ENCODE measurements around the gene ZFP1.
"Not testable (repeated sequence)": the region's sequence is repeated elsewhere in the genome, so short reads cannot be mapped to it uniquely, and the experiment has no call there.

The ZFP1 gene

DNA sequence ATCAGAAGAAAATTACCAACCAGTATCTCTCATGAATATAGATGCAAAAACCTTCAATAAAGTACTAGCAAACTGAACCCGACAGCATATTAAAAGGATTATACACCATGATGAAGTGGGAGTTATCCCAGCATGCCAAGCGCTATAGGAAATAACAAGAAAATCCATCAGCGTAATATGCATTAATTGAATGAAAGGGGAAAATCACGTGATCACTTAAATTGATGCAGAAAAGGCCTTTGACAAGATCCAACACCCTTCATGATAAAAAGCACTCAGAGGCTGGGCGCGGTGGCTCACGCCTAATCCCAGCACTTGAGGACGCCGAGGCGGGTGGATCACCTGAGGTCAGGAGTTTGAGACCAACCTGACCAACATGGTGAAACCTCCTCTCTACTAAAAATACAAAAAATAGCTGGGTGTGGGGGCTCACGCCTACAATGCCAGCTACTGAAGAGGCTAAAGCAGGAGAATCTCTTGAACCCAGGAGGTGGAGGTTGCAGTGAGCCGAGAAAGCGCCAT is 53.8 kb downstream of the ZFP1 start:
- H3K27ac Mint-ChIP-seq, result no peak overlapping the region
- H3K36me3 Mint-ChIP-seq (ENCODE audit: low read depth), result no peaks in the 10 kb centered on the region
- no peak overlapping the region for H3K4me3 Mint-ChIP-seq
- H3K9me3 Mint-ChIP-seq, result no peaks in the 10 kb centered on the region
- peaks cover 14% of the 10 kb centered on the region for H3K4me1 Mint-ChIP-seq (ENCODE audit: low read depth)
- H3K27me3 Mint-ChIP-seq, result peaks cover 11% of the 10 kb centered on the region

- Mint-ChIP-seq H3K27me3 (peaks cover 4% of the 10 kb centered on the region), H3K9me3 (no peaks in the 10 kb centered on the region), H3K27ac (no peak overlapping the region), H3K36me3 (ENCODE audit: low read depth) (no peaks in the 10 kb centered on the region), H3K4me1 (ENCODE audit: low read depth) (peaks cover 14% of the 10 kb centered on the region), H3K4me3 (no peak overlapping the region)
Measured at GRCh38 chr16:75203096-75203495, 54.8 kb downstream of the ZFP1 start.

DNA sequence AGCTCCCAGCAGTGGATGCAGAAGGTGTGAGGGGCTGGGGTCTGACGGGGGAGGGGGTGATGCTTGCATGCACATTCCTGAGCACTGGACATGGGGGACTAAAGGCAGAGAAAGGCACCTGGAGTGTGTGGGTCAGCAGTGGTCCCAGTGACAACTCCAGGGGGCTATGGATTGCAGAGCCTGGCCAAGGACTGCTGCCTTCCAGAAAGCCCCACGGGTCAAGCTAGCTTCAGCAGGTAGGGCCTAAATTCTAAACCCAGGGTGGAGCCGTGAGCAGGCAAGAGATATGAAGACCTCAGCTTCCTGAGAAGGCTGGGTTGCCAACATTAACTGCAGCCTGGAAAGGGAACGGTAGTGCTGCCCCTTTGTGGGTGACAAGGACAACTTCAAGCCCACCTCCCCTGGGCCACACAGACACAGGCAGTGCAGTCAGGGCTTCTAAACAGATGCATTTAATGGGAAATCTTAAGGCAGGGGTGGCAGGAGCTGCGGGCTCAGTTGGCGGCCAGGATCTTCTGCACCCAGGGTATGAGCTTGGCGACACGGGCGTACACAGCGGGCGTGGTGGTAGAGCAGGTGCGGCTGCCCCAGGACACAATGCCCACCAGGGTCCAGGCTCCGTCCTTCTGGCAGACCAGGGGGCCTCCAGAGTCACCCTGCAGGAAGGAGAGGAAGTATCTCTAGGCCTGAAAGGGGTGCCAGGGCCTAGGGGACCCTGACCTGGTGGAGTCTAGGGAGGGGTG is 55.5 kb downstream of the ZFP1 start:
- peaks cover 14% of the 10 kb centered on the region for H3K4me1 Mint-ChIP-seq (ENCODE audit: low read depth)
- H3K27me3 Mint-ChIP-seq, result no peaks in the 10 kb centered on the region
- no peak overlapping the region for H3K27ac Mint-ChIP-seq
- H3K4me3 Mint-ChIP-seq, result no peak overlapping the region
- H3K9me3 Mint-ChIP-seq, result no peaks in the 10 kb centered on the region
- H3K36me3 Mint-ChIP-seq (ENCODE audit: low read depth), result no peaks in the 10 kb centered on the region

DNA sequence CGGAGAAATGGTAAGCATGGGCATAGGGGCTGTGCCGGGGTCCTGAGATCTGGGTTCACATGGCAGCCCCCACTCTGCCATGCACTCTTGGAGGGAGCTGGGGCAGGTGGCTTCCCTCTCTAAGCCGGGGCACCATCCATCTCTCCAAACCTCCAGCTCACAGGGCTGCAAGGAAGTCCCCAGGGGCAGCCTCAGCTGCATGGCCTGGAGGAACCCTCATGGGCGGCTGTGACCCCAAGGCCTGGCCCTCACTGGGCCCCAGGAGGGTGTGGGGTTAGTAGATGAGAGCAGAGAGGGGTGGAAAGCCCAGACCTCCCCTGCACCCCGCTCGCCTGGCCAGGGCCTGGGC is 56.1 kb downstream of the ZFP1 start:
- Mint-ChIP-seq H3K36me3 (ENCODE audit: low read depth) (no peaks in the 10 kb centered on the region), H3K4me3 (no peak overlapping the region), H3K4me1 (ENCODE audit: low read depth) (peaks cover 14% of the 10 kb centered on the region), H3K27ac (no peak overlapping the region), H3K27me3 (no peaks in the 10 kb centered on the region), H3K9me3 (no peaks in the 10 kb centered on the region)

DNA sequence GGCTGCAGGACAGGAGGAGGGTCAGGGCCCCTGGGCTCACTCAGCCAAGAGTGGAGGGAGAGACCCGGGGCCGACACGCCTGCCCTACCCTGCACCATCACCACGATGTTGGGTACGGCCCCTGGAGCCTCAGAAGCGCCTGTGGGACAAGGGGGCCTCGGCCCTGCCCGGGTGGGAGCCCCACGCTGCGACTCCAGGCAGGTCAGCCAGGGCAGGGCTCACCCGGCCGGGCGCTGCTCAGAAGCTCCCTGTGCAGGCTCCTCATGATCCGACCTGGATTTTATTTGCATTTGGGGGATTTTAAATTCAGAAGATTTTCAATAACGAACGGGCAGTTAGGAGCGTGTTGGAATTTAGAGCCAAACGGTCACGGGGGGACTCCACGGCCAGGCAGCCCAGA is 56.6 kb downstream of the ZFP1 start:
- not testable (repeated sequence) for H3K27me3 Mint-ChIP-seq; H3K36me3 Mint-ChIP-seq (ENCODE audit: low read depth); H3K4me3 Mint-ChIP-seq; H3K27ac Mint-ChIP-seq; H3K9me3 Mint-ChIP-seq
- peaks cover 14% of the 10 kb centered on the region for H3K4me1 Mint-ChIP-seq (ENCODE audit: low read depth)

DNA sequence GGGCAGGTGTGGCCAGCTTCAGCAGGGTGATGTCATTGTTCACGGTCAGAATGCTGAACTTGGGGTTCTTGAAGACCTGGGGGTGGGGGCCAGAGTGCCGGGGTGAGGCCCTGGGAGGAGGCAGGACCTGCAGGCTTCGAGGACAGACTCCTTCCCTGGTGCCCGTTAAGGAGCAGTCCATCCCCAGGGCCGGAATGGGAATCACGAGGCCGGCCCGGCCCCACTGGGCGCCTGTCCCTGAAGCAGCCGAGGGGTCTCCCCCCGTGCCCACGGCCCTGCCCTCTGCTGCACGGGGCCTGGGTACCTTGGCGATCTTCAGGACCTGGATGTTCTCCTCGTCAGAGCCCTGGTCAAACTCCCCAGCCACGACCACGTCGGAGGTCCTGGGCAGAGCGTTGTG is 57.1 kb downstream of the ZFP1 start:
- H3K9me3 Mint-ChIP-seq; H3K27me3 Mint-ChIP-seq; H3K4me3 Mint-ChIP-seq; H3K36me3 Mint-ChIP-seq (ENCODE audit: low read depth); H3K27ac Mint-ChIP-seq: not testable (repeated sequence)
- peaks cover 14% of the 10 kb centered on the region for H3K4me1 Mint-ChIP-seq (ENCODE audit: low read depth)

GRCh38 chr16:75205961-75206748 is 57.8 kb downstream of the ZFP1 start:
- not testable (repeated sequence) for H3K36me3 Mint-ChIP-seq (ENCODE audit: low read depth); H3K4me1 Mint-ChIP-seq (ENCODE audit: low read depth); H3K27ac Mint-ChIP-seq; H3K27me3 Mint-ChIP-seq; H3K4me3 Mint-ChIP-seq; H3K9me3 Mint-ChIP-seq

- Mint-ChIP-seq H3K9me3 (no peaks in the 10 kb centered on the region), H3K36me3 (ENCODE audit: low read depth) (no peaks in the 10 kb centered on the region), H3K27ac (no peak within 1 kb of the TSS), H3K27me3 (no peaks in the 10 kb centered on the region), H3K4me1 (ENCODE audit: low read depth) (peaks cover 2% of the 10 kb centered on the region), H3K4me3 (no peak within 1 kb of the TSS)
Measured at GRCh38 chr16:75206749-75207451, 58.6 kb downstream of the ZFP1 start, which contains the start of gene CTRB2. TSS of gene CTRB2 (minus strand) at chr16:75207161. CDS start at chr16:75207141, 20 bp downstream.

DNA sequence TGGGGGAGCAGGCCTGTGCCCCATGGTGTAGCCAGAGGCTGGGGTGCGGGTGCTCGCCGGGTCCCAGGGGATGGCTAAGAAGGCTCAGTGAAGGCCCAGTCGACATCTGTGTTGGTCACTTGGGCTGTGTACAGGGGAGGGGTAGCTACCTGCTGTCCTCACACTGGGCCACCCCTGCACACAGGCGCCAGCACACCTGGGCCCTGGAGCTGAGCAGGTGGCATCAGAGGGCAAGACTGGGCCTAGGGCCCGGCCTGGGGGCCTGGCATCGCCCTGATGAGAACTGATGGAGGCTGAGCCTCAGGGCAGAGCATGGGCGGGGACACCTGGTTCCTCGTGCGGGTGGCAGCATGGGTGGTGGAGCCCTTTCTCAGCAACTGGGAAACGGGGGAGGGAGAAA is 59.5 kb downstream of the ZFP1 start:
- H3K27me3 Mint-ChIP-seq, result no peaks in the 10 kb centered on the region
- no peaks in the 10 kb centered on the region for H3K36me3 Mint-ChIP-seq (ENCODE audit: low read depth)
- no peaks in the 10 kb centered on the region for H3K9me3 Mint-ChIP-seq
- no peaks in the 10 kb centered on the region for H3K4me1 Mint-ChIP-seq (ENCODE audit: low read depth)
- no peak overlapping the region for H3K4me3 Mint-ChIP-seq
- no peak overlapping the region for H3K27ac Mint-ChIP-seq

DNA sequence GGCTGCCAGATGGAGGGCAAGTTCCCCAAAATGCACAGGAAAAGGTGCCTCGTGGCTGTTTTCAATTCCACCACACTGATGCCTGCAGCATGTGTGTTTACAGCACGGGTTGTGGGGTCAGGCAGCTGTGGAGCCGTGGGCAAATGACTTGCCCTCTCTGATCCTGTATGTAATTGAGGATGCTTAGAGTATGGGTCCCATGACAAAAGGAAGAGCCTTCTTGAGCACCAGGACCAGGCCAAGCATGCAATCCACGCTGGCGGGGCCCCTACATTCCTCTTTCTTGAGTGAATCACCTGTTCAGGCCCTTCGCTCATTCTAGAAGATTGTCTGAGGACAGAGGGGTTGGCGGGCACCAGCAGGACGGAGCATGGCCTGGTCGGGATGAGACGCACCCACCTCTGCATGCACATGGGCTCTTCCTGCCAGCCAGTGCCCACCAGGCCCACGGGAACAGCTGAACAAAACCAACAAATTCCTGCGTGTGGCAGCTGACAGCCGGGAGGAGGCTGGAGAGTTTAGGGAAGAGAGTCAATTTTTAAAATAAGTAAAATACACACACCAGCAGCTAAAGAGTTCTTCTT is 60.0 kb downstream of the ZFP1 start:
- no peaks in the 10 kb centered on the region for H3K27me3 Mint-ChIP-seq

DNA sequence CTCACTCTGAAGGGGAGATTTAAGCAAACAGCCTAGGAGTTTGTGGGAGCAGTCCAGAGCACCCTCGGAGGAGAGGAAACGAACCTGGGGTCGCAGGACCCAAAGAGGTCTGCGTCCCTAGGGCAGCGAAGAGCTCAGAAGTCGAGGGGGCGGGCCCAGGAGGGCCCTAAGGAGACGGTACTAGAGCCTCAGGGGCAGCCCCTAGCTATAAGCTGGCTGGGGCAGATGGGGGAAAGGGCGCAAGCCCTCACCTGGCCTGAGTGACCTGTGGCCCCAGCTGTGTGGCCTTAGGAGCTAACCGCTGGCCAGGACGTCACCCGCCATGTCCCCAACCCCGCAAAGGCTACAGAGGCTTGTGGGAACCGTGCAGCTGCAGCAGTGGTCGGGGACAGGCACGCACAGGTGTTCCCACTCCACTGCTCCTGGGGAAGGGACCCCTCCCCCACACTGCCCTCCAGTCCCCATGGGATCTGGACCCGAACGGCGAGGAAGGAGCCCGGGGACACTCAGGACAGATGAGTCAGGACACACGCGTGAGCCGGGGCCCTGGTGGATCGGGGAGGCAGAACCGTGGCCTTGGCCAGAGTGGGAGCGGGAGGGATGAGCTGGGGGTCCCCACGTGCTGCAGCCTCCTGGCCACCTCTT is 60.7 kb downstream of the ZFP1 start:
- H3K27me3 Mint-ChIP-seq, result no peaks in the 10 kb centered on the region
- H3K36me3 Mint-ChIP-seq (ENCODE audit: low read depth), result no peaks in the 10 kb centered on the region
- no peak overlapping the region for H3K4me3 Mint-ChIP-seq
- no peaks in the 10 kb centered on the region for H3K9me3 Mint-ChIP-seq
- H3K4me1 Mint-ChIP-seq (ENCODE audit: low read depth), result no peaks in the 10 kb centered on the region
- no peak overlapping the region for H3K27ac Mint-ChIP-seq

More for the DNA sequence above, 60.0 kb downstream of the ZFP1 start:
- H3K9me3 Mint-ChIP-seq, result no peaks in the 10 kb centered on the region
- H3K27ac Mint-ChIP-seq, result no peak overlapping the region
- no peaks in the 10 kb centered on the region for H3K4me1 Mint-ChIP-seq (ENCODE audit: low read depth)
- H3K4me3 Mint-ChIP-seq, result no peak overlapping the region
- no peaks in the 10 kb centered on the region for H3K36me3 Mint-ChIP-seq (ENCODE audit: low read depth)

- not testable (repeated sequence) for H3K4me1 Mint-ChIP-seq (ENCODE audit: low read depth); H3K9me3 Mint-ChIP-seq; H3K4me3 Mint-ChIP-seq; H3K36me3 Mint-ChIP-seq (ENCODE audit: low read depth); H3K27ac Mint-ChIP-seq; H3K27me3 Mint-ChIP-seq
Measured at GRCh38 chr16:75209514-75209913, 61.2 kb downstream of the ZFP1 start.

- no peaks in the 10 kb centered on the region for H3K27me3 Mint-ChIP-seq
- no peaks in the 10 kb centered on the region for H3K4me1 Mint-ChIP-seq (ENCODE audit: low read depth)
- no peak overlapping the region for H3K4me3 Mint-ChIP-seq
- H3K36me3 Mint-ChIP-seq (ENCODE audit: low read depth), result no peaks in the 10 kb centered on the region
- no peak overlapping the region for H3K27ac Mint-ChIP-seq
- no peaks in the 10 kb centered on the region for H3K9me3 Mint-ChIP-seq
Measured at GRCh38 chr16:75209944-75210343, 61.6 kb downstream of the ZFP1 start.

GRCh38 chr16:75211286-75211685 is 63.0 kb downstream of the ZFP1 start:
- H3K4me3 Mint-ChIP-seq; H3K9me3 Mint-ChIP-seq; H3K27me3 Mint-ChIP-seq; H3K4me1 Mint-ChIP-seq (ENCODE audit: low read depth); H3K27ac Mint-ChIP-seq; H3K36me3 Mint-ChIP-seq (ENCODE audit: low read depth): not testable (repeated sequence)
